ENCODE measurements around the gene ETFDH.
A peak's percentile ranks its signal among the peaks of the same experiment; 100 is the strongest.
"Not testable (repeated sequence)": the region's sequence is repeated elsewhere in the genome, so short reads cannot be mapped to it uniquely, and the experiment has no call there.

Gene ETFDH

GRCh38 chr4:158681629-158682028, 9.5 kb downstream of the ETFDH start:
- DNase-seq = no peak

- DNase-seq = no peak
Measured at GRCh38 chr4:158682066-158682465, 10.0 kb downstream of the ETFDH start.

- no peak for DNase-seq
Measured at GRCh38 chr4:158688813-158689212, 16.7 kb downstream of the ETFDH start.

GRCh38 chr4:158704274-158704673, 32.2 kb downstream of the ETFDH start:
- no peak for DNase-seq

DNA sequence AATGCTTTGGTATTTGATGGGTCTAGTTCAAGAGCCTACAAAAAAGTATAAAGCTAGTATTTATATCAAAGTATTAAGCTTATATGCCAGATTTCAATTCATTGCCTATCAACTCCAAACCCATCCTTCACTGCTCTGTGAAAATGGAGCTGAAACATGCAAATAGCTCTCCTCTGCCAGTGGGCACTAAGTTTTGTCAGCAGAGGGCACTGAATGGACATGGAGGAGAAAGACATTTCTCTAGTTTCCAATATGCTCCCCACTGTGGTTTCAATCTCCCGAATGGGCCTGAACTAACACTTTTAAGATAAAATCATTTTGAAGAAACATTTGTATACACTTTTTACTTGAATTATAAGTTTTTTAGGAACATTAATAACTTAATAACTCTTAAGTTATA, 38.7 kb downstream of the ETFDH start:
- DNase-seq = no peak

DNA sequence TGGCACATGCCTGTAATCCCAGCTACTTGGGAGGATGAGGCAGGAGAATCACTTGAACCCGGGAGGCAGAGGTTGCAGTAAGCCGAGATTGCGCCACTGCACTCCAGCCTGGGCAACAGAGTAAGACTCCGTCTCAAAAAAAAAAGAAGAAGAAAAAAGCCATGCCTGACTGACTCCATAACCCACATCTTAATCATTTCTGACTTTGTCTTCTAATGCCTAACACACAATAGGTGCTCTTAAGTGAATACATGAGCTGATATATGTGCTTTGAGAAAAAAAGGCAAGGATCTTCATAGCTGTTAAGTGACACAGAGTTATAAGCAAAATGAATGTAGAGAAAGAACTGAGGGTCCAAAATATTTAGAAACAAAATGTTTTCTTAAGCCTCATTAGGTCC, 40.5 kb downstream of the ETFDH start:
- DNase-seq = not testable (repeated sequence)

DNA sequence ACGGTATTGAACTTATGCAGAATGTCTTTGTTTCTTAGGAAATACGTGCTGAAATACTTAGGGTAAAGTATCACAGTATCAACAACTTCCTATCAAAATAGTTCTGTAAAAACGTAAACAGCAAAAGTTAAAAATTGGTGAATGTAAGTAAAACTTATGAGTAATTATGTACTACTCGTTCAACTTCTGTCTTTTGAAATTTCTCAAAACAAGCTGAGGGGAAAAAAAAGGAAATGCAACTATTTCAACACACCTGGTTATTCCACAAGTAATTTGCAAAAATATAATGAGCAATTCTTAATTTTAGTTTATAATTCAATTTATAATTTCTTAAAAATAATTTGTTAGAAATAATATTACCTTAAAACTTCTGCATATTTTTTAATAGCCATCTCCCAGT, 42.8 kb downstream of the ETFDH start:
- no peak for DNase-seq

DNA sequence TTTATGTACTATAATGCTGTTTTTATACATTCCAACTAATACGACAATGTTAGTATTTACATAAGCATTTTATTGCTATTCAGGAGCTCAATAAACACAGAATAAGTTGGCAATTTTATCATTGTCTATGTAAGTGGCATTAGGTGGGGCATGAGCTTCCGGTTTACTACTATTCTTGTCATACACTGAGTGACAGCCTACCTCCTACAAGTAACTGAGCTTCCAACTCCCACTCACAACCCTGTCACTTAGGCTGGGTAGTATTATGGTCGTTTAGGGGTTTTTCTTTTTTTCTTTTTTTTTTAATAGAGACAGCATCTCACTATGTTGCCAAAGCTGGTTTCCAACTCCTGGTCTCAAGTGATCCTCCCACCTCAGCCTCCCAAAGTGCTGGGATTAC, 43.7 kb downstream of the ETFDH start:
- no peak for DNase-seq

DNA sequence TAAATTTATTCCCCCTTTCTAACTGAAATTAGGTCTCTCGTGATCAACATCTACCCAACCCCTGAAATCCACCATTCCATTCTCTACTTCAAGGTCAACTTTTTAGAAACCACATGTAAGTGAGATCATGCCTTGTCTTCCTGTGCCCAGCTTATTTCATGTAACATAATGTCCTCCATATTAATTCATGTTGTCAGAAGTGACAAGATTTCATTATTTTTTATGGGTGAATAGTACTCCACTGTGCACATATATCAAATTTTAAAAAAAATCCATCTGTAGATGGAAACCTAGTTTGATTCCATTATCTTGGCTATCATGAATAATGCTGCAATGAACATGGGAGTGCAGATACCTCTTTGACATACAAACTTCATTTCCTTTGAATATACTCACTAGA, 49.6 kb downstream of the ETFDH start:
- no peak for DNase-seq

DNA sequence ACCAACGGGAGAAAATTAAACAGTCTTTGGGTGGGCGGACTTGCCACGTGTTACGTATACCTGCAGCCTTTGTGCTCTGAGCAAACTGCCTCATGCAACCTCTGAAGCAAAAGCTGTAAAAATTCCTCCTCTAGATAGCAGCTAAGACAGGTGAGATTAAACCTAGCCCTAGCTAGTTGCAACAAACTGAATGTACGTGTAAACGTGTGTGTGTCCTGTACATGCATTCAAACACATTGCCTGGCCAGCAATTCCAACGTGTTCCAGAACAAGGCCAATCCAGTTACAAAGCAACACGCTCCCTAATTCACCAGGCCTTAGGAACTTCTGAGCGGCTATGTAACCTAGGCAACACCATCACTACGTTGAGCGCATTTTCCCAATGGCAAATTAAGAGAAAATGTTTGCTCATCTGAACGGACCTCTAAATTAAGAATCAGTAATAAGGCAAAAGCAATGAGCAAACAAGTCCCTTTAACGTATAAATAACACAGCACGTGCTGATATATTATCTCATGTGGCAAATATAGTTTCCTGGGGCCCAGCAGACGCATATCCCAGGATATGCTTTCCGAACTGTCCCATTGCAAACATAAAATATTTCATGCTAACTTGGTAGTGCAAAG, 50.3 kb downstream of the ETFDH start:
- DNase-seq = no peak

DNA sequence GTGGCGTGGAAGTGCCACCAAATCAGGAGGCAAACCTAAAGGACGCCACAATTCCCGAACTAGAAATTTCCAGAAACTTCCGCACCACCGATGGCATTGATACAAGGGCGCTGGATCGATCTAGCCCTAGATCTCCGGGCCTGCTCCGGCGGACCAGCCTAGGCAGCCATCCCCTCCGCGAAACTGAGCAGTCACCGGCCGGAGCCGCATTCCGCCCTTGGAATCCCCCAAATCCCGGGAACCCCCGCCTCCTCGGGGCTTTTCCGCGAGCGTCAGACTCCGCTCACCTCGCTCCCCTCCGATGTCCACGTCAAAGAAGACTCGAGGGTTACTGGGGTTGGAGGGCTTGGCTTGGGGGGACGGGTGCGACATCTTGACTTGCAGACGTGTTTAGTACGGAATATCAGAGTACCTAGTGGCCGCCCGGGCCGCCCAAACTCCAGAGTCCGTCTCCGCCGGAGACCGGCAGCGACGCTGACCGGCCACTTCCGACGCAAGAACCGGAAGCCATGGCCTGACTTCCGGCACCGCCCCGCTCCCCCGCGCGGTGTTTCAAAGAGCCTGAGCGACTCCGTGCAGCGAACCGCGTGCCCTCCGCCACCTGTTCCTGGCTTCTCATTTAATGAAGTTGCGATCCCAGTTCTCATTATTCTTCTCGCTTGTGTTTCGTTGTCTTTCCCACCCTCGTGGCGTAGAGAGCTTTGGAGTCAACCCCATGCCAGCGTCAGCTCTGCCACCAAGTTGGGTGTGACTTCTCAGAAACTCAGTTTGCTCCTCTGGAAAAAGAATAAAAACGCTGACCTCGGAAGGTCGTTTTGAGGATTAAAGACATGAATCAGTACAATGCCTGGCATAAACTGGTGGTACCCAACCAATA, 51.1 kb downstream of the ETFDH start, which contains the start of gene PPID:
Gene PPID (minus strand): TSS at position 480 of the 877 bp plus-strand sequence. CDS start 108 bp downstream, at position 372.
- peak; percentile 81 for DNase-seq

- no peak for DNase-seq
Measured at GRCh38 chr4:158724637-158725036, 52.5 kb downstream of the ETFDH start.

DNA sequence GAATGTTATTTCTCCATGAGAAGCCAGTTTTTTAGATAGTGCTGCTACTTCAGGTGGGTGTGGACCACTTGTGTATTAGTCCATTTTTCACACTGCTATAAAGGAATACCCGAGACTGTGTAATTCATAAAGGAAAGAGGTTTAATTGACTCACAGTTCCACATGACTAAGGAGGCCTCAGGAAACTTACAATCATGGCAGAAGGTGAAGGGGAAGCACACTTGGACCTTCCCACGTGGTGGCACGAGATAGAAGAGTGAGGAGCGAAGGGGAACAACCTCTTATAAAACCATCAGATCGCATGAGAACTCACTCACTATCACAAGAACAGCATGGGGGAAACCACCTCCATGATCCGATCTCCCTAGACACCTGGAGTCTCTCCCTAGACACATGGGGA, 54.5 kb downstream of the ETFDH start:
- no peak for DNase-seq

- no peak for DNase-seq
Measured at GRCh38 chr4:158728236-158728635, 56.1 kb downstream of the ETFDH start.

DNA sequence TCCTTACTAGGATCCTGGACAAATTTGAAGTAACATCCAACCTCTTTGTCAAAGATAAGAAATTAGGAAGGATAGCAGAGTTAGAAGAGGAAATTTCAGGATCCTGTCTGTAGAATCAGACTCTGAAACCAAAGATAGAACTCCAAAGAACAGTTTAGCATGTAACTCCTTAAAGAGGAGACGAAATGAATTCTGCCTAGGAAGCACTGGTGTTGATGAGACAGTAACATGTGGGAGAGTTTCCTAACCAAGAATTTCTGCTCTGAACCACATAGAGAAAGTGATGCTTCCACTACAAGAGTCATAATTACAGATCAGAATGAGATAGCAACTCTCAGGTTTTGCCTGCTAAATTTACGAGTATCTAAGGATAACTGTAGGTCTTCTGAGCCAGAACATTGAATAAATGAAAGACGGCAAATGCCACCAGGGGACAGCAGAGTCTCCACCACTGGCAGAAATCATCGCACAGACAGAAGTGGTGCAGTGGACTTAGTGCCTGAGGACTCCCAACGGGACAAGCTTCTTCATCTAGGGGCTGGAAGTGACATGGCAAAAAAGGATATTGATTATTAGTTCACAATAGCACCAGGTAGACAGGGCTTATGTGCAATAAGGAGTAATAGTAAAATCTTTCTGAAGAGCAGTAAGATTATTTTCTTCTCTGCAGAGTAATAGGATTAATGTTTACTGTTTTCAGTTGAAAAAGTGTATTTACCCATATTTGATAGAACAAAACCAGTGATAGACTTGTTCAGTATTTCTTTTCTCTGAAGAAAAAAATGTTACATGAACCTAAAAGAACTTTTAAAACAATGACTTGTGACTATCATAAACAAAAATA, 57.8 kb downstream of the ETFDH start:
- peak; percentile 50 for DNase-seq

DNA sequence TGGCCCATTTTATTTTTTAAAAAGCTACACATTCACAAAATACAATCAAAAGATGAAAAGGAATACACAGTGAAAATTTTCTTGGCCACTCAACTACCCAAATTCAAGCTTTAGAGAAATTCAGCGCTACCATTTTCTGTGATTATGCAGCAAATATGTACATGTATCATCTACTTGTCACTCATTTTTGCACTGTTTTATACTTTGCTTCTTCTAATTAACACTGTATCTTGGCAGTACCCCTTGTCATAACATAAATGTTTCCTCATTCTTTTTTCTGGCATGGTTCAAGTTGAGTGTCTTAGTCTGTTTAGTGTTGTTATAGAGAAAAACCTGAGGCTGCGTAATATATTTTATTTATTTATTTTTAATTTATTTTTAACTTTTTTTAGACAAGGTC, 66.8 kb downstream of the ETFDH start:
- DNase-seq = no peak

DNA sequence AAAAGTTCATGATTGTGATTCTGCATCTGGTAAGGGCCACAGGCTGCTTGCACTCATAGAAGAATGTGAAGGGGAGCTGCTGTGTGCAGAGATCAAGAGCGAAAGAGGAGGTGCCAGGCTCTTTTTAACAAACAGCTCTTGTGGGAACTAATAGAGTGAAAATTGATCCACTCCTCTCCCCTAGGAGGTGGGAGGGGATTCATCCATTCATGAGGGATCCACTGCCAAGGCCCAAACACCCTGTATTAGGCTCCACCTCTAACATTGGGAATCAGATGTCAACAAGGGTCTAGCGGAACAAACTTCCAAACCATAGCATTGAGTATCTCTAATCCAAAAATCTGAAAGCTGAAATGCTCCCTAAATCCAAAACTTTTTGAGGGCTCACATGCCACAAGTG, 67.5 kb downstream of the ETFDH start:
- DNase-seq = no peak

DNA sequence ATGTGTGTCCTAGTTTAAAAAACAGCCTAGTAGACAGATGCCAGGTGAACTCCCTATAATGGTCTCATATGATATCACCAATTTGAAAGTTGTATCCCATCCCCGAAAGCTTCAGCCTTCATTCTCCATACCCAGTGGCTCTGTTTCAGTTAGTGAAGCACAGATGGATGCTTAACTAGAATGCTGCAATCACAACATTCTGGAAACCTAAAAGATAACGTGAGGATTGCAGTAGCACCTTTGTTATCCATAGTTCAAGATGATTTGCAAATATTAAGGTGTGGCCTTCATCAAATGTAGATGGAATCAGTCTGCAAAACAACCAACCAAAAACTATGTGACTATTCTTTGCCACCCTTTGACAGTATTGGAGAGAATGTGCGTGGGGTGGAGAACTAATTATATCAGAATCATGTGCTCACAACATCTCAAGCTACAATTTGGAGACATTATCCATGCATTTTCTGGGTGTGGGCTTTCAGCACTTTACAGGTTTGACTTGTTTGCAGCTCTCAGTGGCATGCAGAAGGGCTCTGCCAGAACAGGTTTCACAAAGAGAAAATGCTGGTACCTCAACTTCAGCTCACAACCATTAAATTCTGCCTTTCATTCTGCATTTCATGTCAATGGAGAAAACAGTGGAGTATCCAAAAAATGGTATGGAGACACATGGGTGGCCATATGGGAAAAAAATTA, 69.4 kb downstream of the ETFDH start:
- DNase-seq = no peak

GRCh38 chr4:158746537-158746936, 74.4 kb downstream of the ETFDH start:
- not testable (repeated sequence) for DNase-seq

DNA sequence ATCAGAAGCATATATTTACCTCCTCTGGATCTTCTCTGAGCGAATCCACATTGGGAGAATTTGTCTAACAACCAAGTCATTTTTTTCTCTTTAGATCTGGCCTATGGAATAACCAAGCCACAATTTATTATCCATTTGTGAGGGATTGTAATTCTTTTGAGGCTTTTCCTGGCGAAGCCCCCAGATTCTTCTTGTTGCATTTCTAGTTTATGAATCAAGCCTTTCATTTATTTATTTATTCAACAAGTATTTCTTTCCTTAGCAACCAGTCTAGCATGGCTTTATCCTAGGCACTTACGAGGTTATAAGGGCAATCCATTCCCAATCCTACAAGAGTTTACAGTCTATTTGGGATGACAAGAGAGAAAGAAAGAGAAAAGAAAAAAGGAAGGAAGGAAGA, 78.3 kb downstream of the ETFDH start:
- no peak for DNase-seq

DNA sequence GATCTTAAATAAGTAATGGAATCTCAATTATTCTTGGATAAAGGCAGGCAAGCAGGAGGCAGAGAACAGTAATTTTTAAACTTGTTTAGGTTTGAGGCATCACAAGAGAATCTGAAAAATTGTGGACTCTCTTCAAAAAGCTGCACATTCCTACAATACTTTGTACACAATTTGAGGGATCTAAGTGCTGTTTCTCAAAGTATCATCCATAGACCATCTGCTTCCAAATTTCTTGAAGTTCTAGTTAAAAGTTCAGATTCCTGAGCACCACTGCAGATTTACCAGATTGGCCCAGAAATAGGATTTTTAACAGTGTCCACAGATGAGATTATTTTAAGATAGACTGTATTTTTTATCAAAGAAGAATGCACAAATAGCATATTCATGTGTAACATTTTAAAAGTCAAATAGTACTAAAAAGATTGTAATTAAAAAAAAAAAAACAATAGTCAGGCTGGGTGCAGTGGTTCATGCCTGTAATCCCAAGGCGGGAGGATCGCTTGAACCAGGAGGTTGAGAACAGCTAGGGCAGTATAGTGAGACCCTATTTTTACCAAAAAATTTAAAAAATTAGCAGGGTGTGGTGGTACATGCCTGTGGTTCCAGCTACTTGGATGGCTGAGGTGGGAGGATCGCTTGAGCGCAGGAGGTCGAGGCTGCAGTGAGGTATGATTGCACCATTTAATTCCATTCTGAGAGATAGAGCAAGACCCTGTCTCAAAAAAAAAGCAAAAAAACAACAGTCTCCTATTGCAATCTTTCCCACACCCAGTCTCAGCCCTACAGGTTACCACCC, 82.5 kb downstream of the ETFDH start:
- DNase-seq = no peak

- not testable (repeated sequence) for DNase-seq
Measured at GRCh38 chr4:158755819-158756218, 83.7 kb downstream of the ETFDH start.

All from CD4-positive, alpha-beta T cell treated with Interleukin-15 for 1 hour (primary cell).